ENCODE data around the gene AAR2.

The AAR2 gene

DNA sequence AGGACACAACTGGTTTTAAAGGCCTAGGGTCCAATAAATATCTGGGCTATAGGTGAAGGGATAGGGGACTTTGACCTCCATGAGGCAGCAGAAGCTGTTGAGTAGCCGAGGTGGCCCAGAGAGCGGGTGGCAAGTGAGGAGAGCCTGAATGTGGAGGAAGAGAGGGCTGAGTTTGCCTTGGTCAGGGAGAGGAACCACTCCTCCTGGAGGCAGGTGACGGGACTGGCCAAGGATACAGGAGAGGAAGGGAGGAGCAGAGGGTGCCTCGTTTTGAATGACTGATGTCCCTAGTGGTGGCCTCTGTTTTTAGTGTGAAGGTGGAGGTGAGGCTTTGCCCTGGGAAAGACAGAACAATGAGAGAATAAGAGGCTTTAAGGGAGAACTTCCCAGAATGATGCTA is 19.1 kb upstream of the AAR2 start:
- DNase-seq (ENCODE audit: low read depth) = no peak

DNA sequence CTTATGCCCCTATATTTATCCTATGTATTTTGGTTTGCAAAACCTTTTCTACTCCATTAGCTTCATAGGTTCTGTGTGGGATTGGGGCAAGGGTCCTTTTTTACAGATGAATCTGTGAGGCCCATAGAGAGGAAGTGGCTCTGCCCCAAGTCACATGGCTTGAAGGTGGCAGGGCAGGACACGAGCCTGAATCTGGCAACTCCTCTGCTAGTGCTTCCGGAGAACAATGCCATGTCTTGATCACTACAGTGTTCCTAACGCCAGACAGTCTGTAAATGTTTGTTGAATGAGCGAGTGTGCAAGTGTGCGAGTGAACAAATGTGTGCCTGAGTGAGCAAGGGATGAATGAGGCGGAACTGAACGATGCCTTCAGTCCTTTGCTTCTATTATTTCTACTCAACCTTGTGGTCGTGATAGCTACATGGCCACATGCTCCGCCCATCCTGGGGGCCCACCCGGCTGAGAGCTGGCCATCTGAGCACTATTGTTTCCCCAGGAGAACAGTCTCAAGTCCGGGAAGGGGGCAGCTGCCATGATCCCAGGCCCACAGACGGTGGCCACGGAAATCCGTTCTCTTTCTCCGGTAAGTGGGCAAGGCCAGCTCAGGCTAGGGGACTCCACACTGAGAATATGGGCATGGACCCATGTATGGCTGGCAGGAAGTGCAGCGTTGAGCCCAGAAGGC is 17.8 kb upstream of the AAR2 start:
- H3K4me3 ChIP-seq (ENCODE audit: low read depth, low read length) = no peak overlapping the region

More for the DNA sequence above, 19.1 kb upstream of the AAR2 start:
- TF ChIP-seq, protein P1, sequence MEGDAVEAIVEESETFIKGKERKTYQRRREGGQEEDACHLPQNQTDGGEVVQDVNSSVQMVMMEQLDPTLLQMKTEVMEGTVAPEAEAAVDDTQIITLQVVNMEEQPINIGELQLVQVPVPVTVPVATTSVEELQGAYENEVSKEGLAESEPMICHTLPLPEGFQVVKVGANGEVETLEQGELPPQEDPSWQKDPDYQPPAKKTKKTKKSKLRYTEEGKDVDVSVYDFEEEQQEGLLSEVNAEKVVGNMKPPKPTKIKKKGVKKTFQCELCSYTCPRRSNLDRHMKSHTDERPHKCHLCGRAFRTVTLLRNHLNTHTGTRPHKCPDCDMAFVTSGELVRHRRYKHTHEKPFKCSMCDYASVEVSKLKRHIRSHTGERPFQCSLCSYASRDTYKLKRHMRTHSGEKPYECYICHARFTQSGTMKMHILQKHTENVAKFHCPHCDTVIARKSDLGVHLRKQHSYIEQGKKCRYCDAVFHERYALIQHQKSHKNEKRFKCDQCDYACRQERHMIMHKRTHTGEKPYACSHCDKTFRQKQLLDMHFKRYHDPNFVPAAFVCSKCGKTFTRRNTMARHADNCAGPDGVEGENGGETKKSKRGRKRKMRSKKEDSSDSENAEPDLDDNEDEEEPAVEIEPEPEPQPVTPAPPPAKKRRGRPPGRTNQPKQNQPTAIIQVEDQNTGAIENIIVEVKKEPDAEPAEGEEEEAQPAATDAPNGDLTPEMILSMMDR (IDR thresholded peaks at IDR 0.05; ENCODE audit: low read depth, low read length, missing control alignments) = peak; percentile 10
- H3K4me3 ChIP-seq (ENCODE audit: low read depth, low read length) = no peak overlapping the region

DNA sequence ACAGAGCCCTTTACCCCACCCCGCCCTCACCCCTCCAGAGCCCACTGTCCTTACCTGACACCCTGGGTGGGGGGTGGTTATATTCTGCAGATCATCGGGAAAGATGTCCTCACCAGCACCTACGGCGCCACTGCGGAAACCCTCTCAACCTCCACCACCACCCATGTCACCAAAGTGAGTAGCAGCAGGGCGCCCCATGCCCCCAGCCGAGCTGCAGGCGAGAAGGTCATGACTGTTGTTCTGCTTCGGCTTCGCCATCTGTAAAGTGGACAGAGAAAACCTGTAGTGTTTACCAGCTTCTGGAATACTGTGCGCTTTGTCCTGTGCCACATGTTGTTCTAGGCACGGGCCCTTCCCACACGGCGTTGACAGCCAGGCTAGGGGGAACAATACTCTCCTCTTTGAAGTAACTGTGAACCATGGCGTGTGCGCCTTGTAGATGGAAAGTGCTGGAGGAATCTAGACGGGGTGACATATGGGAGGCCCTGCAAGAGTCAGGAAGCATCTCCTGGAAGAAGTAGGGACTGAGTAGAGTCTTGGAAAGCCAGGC is 16.5 kb upstream of the AAR2 start:
- TF ChIP-seq, protein P1 (IDR thresholded peaks at IDR 0.05; ENCODE audit: low read depth, low read length, missing control alignments) = no peak
- DNase-seq (ENCODE audit: low read depth) = no peak
- no peak overlapping the region for H3K4me3 ChIP-seq (ENCODE audit: low read depth, low read length)

More for the DNA sequence above, 17.8 kb upstream of the AAR2 start:
- TF ChIP-seq, protein P1 (IDR thresholded peaks at IDR 0.05; ENCODE audit: low read depth, low read length, missing control alignments) = no peak
- no peak for DNase-seq (ENCODE audit: low read depth)

DNA sequence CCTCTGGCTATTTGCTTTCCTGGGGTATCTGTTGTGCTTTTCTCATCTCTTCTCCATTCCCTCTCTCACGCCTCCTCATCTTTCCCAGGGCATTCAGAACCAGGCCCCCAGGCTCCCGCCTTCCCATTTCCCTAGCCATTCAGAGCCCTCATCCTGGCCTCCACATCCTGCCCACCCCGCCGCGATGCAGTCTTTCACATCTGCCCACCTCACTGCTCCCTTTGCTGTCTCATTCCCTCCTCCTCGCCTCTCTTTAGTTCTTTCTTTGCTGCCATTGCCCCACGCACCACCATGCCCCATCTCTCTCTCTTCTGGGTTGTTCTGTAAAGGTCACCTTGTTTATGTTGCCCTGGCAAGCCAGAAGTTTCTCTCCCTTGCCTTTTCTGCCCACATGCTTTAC is 10.6 kb upstream of the AAR2 start:
- no peak overlapping the region for H3K4me3 ChIP-seq (ENCODE audit: low read depth, low read length)
- no peak for DNase-seq (ENCODE audit: low read depth)
- TF ChIP-seq, protein P1 (IDR thresholded peaks at IDR 0.05; ENCODE audit: low read depth, low read length, missing control alignments) = no peak

DNA sequence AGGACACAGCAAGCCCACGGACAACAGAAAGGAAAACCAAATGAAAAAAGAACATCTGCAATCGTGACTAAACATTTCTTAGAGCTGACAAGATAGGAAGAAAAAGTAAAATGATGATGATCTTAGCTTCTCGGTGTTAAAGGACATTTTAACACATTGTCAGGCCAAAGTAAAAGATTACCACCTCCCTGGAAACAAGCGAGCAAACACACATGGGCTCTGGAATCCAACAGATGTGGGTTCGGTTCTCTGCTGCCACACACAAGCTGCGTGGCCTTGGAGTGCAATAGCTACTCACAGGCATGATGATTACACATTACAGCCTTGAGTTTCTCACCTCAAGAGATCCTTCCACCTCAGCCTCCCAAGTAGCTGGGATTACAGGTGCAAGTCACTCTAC is 7.5 kb upstream of the AAR2 start:
- TF ChIP-seq, protein P1 (IDR thresholded peaks at IDR 0.05; ENCODE audit: low read depth, low read length, missing control alignments) = no peak
- no peak for DNase-seq (ENCODE audit: low read depth)
- no peak overlapping the region for H3K4me3 ChIP-seq (ENCODE audit: low read depth, low read length)

DNA sequence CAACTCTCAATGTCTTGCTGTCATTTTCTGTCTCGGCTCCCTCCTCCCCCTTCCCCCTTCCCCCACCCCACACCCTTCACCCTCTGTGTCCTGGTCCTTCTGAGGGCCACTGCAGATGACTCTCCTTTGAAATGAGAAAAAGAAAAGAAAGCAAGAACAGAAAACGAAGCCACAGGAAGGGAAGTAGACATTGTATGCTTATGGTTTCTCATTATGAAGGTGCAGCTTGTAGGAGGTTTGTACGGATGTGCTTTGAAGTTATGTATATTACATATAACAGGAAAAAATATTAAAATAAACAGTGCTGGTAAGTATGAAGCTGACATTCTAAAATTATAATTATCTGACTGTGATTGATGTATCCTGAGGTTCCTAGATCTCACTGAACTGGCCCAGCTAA is 6.3 kb upstream of the AAR2 start:
- TF ChIP-seq, protein P1 (IDR thresholded peaks at IDR 0.05; ENCODE audit: low read depth, low read length, missing control alignments) = no peak
- DNase-seq (ENCODE audit: low read depth) = no peak
- H3K4me3 ChIP-seq (ENCODE audit: low read depth, low read length) = no peak overlapping the region

DNA sequence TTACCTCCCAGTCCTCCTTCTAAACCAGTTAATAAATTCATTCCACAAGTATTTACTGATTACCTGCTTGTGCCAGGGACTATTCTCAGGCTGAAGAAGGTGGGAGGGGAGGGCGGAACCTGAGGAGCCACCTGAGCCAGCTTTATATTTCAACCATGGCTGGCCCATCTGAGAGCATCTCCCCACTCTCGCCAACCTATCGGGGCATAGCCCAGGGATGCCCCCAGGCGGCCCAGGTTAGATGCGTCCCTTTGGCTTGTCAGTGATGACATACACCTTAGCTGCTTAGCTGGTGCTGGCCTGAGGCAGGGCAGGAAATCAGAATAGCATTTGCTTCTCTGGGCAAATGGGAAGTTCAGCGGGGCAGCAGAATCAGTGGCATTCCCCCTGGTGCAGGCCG is 4.9 kb upstream of the AAR2 start:
- TF ChIP-seq, protein P1 (IDR thresholded peaks at IDR 0.05; ENCODE audit: low read depth, low read length, missing control alignments) = no peak
- H3K4me3 ChIP-seq (ENCODE audit: low read depth, low read length) = no peak overlapping the region
- DNase-seq (ENCODE audit: low read depth) = no peak
